ENCODE results near the gene KCNG1. TPM values are rescaled to one million over a fixed set of nuclear protein-coding genes. Genes with fewer than 3 reads are reported as not detected.

KCNG1 gene
- total and polyA plus RNA-seq, 2 of the 13 experiments (the other 11 are each of a cell fraction or from before 2014, with no cell fraction given) = not detected

DNA sequence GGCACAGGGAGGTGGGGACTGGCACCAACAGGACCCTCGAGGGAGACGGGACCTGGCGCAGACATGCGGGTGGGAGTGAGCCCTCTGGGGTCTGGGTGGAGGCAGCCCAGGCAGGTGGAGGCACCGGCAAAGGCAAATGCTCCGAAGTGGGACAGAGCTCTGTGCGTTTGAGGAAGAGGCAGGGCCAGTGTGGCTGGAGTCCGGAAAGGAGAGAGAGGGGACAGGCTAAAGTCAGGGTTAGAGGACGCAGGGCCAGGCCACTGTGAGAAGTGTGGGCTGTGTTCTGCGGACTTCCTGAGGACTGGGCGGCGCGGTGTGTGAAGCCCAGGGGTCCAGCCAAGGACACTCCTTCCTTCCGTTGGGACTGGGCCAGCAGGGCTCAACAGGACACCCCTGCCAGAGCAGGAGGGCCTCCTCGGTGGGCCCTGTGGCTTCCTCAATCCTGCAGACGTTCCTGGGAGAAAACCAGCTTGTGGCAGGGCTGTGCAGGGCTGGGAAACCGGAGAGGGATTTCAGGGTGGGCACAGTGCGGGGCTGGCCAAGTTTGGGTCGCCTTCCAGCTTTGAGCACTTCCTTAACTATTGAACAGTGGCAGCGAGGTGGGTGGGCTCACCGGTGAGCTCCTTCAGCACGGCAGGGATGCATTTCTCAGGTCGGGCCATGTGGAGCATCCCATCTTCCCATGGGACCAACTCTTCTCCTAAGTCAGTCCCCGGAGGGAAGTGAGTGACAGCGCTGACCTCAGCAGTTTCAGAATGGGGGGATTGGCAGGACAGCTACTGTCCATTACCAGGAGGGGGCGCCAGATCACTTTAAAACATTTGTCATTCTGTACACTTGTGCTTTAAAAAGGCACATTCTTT is 41.8 kb downstream of the KCNG1 start (continued):
- TF ChIP-seq ELK4 (CRISPR knock-in tag; IDR thresholded peaks at IDR 0.05; ENCODE audit: borderline replicate concordance) (no peak), MAFK (conservative IDR thresholded peaks at IDR 0.05 in 1 of 2, IDR thresholded peaks at IDR 0.05 in 1 of 2; ENCODE audit: low read length in 2 of 2) (peak; percentile 100), IKZF5 (CRISPR knock-in tag; IDR thresholded peaks at IDR 0.05) (no peak), ISL2 (CRISPR knock-in tag; IDR thresholded peaks at IDR 0.05) (peak; percentile 21; the same call in 1 of the 2 replicates), BRF2 (CRISPR knock-in tag; IDR thresholded peaks at IDR 0.05) (no peak), IRF2 (CRISPR knock-in tag; IDR thresholded peaks at IDR 0.05) (no peak), ZNF879 (CRISPR knock-in tag; IDR thresholded peaks at IDR 0.05) (no peak), RXRA (CRISPR knock-in tag; IDR thresholded peaks at IDR 0.05) (no peak), CAMTA2 (CRISPR knock-in tag; IDR thresholded peaks at IDR 0.05; ENCODE audit: borderline replicate concordance) (0 out of 2 replicates have a peak, but pooled peaks have one; percentile 67), RBM22 (optimal IDR thresholded peaks at IDR 0.05; ENCODE audit: low read length) (no peak), ZFX (CRISPR knock-in tag; IDR thresholded peaks at IDR 0.05; ENCODE audit: low read depth) (0 out of 2 replicates have a peak, but pooled peaks have one; percentile 35), SMAD1 (CRISPR knock-in tag; IDR thresholded peaks at IDR 0.05; ENCODE audit: borderline replicate concordance, low read depth) (no peak), HDAC6 (IDR thresholded peaks at IDR 0.05; ENCODE audit: low read depth, low read length) (no peak), BRD4 (CRISPR knock-in tag; IDR thresholded peaks at IDR 0.05) (no peak), NPAS2 (CRISPR knock-in tag; IDR thresholded peaks at IDR 0.05; ENCODE audit: borderline replicate concordance) (0 out of 2 replicates have a peak, but pooled peaks have one; percentile 35), ZC3H13 (CRISPR knock-in tag; IDR thresholded peaks at IDR 0.05) (no peak)
- TF ChIP-seq, protein P1, sequence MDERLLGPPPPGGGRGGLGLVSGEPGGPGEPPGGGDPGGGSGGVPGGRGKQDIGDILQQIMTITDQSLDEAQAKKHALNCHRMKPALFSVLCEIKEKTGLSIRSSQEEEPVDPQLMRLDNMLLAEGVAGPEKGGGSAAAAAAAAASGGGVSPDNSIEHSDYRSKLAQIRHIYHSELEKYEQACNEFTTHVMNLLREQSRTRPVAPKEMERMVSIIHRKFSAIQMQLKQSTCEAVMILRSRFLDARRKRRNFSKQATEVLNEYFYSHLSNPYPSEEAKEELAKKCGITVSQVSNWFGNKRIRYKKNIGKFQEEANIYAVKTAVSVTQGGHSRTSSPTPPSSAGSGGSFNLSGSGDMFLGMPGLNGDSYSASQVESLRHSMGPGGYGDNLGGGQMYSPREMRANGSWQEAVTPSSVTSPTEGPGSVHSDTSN (CRISPR knock-in tag; IDR thresholded peaks at IDR 0.05) = peak; percentile 80
- TF ChIP-seq, protein P2, sequence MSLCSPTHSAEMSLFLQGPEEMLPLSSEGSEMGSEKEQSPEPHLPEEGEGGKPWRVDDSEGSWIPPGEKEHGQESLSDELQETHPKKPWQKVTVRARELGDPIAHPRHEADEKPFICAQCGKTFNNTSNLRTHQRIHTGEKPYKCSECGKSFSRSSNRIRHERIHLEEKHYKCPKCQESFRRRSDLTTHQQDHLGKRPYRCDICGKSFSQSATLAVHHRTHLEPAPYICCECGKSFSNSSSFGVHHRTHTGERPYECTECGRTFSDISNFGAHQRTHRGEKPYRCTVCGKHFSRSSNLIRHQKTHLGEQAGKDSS (CRISPR knock-in tag; IDR thresholded peaks at IDR 0.05; ENCODE audit: borderline replicate concordance, low read depth) = 0 out of 2 replicates have a peak, but pooled peaks have one; percentile 12
- TF ChIP-seq, protein P3, sequence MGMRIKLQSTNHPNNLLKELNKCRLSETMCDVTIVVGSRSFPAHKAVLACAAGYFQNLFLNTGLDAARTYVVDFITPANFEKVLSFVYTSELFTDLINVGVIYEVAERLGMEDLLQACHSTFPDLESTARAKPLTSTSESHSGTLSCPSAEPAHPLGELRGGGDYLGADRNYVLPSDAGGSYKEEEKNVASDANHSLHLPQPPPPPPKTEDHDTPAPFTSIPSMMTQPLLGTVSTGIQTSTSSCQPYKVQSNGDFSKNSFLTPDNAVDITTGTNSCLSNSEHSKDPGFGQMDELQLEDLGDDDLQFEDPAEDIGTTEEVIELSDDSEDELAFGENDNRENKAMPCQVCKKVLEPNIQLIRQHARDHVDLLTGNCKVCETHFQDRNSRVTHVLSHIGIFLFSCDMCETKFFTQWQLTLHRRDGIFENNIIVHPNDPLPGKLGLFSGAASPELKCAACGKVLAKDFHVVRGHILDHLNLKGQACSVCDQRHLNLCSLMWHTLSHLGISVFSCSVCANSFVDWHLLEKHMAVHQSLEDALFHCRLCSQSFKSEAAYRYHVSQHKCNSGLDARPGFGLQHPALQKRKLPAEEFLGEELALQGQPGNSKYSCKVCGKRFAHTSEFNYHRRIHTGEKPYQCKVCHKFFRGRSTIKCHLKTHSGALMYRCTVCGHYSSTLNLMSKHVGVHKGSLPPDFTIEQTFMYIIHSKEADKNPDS (CRISPR knock-in tag; IDR thresholded peaks at IDR 0.05) = peak; percentile 29; the same call in 1 of the 2 replicates
- TF ChIP-seq, protein P4, sequence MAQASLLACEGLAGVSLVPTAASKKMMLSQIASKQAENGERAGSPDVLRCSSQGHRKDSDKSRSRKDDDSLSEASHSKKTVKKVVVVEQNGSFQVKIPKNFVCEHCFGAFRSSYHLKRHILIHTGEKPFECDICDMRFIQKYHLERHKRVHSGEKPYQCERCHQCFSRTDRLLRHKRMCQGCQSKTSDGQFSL (CRISPR knock-in tag; IDR thresholded peaks at IDR 0.05) = peak; percentile 83
